GM10248 (cell line): ENCODE results near the gene ZNF768.
"Not testable (repeated sequence)": the region's sequence is repeated elsewhere in the genome, so short reads cannot be mapped to it uniquely, and the experiment has no call there.

Experiments used
- CTCF ChIA-PET: fragments of 300-600 bp; sonication (Branson Sonifier 250); formaldehyde crosslinking; extraction: SDS; loops from one replicate; lab custom pipeline; 2021; ENCODE audit warnings: antibody characterized with exemption; lab: Yijun Ruan, JAX
- POLR2A ChIA-PET: fragments of 350-650 bp; sonication (Branson Sonifier 250); formaldehyde crosslinking; extraction: SDS; loops from one replicate; lab custom pipeline; 2020; ENCODE audit warnings: antibody characterized with exemption; lab: Yijun Ruan, JAX
- DNase-seq: peaks from one replicate; pipeline ENCODE4 v3.0.0; 2012; ENCODE audit errors: extremely low spot score
- CTCF ChIP-seq: IDR thresholded peaks from 2 replicates; pipeline ENCODE4 v1.5.1; 2012; ENCODE audit warnings: mild to moderate bottlenecking, low read depth; ENCODE audit errors: extremely low read depth, missing control alignments, control extremely low read depth

Gene ZNF768

DNA sequence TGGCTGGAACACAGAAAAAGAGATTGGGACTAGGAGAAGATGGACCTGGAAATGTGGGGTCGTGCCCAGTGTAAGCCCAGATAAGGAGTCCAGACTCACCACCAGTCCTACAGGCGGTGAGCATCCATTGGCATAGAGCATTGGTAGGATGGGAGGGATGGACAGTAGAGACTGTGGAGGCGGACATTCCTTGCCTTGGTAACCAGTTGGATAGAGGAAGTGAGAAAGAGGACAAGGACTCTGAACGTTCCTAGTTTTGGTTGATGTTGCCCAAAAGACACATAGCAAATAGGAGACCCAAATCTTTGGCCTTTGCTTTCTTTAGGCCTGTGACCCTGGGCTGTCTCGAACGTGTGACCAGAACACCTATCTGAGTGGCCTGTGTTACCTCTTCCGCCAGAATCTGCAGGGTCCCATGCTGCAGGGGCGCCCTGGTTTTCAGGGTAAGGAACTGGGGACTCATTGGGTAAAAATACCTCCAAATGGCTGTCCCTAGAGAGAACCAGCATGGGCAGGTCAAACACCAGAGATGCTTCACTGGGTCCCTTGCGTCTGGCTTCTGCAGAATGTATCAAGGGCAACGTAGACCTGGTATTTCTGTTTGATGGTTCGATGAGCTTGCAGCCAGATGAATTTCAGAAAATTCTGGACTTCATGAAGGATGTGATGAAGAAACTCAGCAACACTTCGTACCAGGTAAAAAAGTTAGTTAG, 47.4 kb downstream of the ZNF768 start:
- ChIA-PET CTCF (interaction anchor here (1.6 kb wide), 1 partner anchor 120 kb away, joined by 3 read pairs; no protein-coding TSS in a partner anchor), POLR2A (no interaction called here)
- TF ChIP-seq CTCF: no peak
- no peak for DNase-seq

- ChIA-PET CTCF (interaction anchor here (1.0 to 1.3 kb wide), 3 partner anchors 9 to 27 kb away, joined by 3 read pairs; no protein-coding TSS in a partner anchor), POLR2A (interaction anchor here (0.6 kb wide), 1 partner anchor 10 kb away, joined by 3 read pairs; no protein-coding TSS in a partner anchor)
These were observed 48.6 kb downstream of the ZNF768 start for GRCh38 chr16:30477773-30478172.

DNA sequence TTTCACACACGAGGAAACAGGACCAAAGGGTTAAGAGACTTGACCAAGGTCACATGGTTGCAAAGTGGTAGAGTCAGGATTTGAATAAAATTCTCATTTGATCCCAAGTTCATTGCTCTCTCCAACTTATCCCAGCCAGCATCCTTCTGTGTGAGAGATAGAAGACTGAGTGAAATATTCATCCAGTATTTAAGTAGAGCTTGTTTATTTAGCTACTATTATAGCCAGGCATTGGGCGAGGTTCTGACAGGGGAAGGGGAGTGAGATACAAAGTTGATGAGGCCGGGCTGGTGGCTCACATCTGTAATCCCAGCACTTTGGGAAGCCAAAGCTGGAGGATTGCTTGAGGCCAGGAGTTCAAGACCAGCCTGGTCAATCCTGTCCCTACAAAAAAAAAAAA, 49.4 kb downstream of the ZNF768 start:
- ChIA-PET POLR2A (interaction anchor here (0.7 kb wide), 1 partner anchor 33 kb away, joined by 3 read pairs; no protein-coding TSS in a partner anchor), CTCF (interaction anchor here (1.0 to 1.8 kb wide), 6 partner anchors 8 to 33 kb away, joined by 3 to 5 read pairs (median 3); no protein-coding TSS in a partner anchor)
- no peak for TF ChIP-seq CTCF
- no peak for DNase-seq

More at GRCh38 chr16:30477773-30478172, 48.6 kb downstream of the ZNF768 start:
- not testable (repeated sequence) for DNase-seq

GRCh38 chr16:30474684-30475083, 51.7 kb downstream of the ZNF768 start:
- POLR2A ChIA-PET: interaction anchor here (1.4 kb wide), 1 partner anchor 57 kb away, joined by 3 read pairs; no protein-coding TSS in a partner anchor
- CTCF ChIA-PET: interaction anchor here (1.0 to 8.8 kb wide), 8 partner anchors 12 to 123 kb away, joined by 3 to 58 read pairs (median 5); no protein-coding TSS in a partner anchor
- TF ChIP-seq CTCF: no peak
- no peak for DNase-seq

- no peak for DNase-seq
- POLR2A ChIA-PET: interaction anchor here (1.4 to 1.5 kb wide), 2 partner anchors 15 to 56 kb away, joined by 3 to 12 read pairs; no protein-coding TSS in a partner anchor
- CTCF ChIA-PET: interaction anchor here (0.7 to 8.8 kb wide), 5 partner anchors 8 to 44 kb away, joined by 4 to 58 read pairs (median 7); partner anchors contain the start of gene DCTPP1
- no peak for TF ChIP-seq CTCF
These were observed 52.3 kb downstream of the ZNF768 start for GRCh38 chr16:30474074-30474452.
